Mesenchymal stem cell (in vitro differentiated cells and primary cell): Measurements from ENCODE around the gene ABCA3.

Source experiments
- DNase-seq: peaks from one replicate; pipeline ENCODE4 v3.0.0-alpha.2; 2013
- H2AFZ ChIP-seq: one replicate; pipeline ENCODE4 v1.6.1; 2013; ENCODE audit warnings: low read depth, mild to moderate bottlenecking, control low read depth, inconsistent platforms, low read length, moderate library complexity
- H2AK5ac ChIP-seq: 2 replicates; pipeline ENCODE4 v1.6.1; 2013; ENCODE audit warnings: low read length, moderate library complexity, mild to moderate bottlenecking, inconsistent platforms; ENCODE audit not compliant: severe bottlenecking
- H2BK120ac ChIP-seq: one replicate; pipeline ENCODE4 v1.6.1; 2013; ENCODE audit warnings: low read depth, mild to moderate bottlenecking, inconsistent platforms, low read length, moderate library complexity
- H2BK12ac ChIP-seq, 2 experiments: one replicate each; pipeline ENCODE4 v1.6.1; 2013; ENCODE audit warnings: inconsistent platforms in 2 of 2, low read length in 2 of 2, mild to moderate bottlenecking in 2 of 2, moderate library complexity in 2 of 2, control low read depth in 1 of 2
- H2BK15ac ChIP-seq: one replicate; pipeline ENCODE4 v1.6.1; 2013; ENCODE audit warnings: mild to moderate bottlenecking, low read depth, inconsistent platforms; ENCODE audit not compliant: poor library complexity, severe bottlenecking
- H2BK5ac ChIP-seq: 2 replicates; pipeline ENCODE4 v1.6.1; 2013; ENCODE audit warnings: low read depth, mild to moderate bottlenecking, low read length, control low read depth, inconsistent platforms; ENCODE audit not compliant: poor library complexity, severe bottlenecking
- H3K14ac ChIP-seq, 2 experiments: one replicate each; pipeline ENCODE4 v1.6.1; 2013; ENCODE audit warnings: inconsistent platforms in 2 of 2, low read length in 2 of 2, control low read depth in 1 of 2, mild to moderate bottlenecking in 1 of 2, moderate library complexity in 1 of 2
- H3K18ac ChIP-seq, 2 experiments: one replicate each; pipeline ENCODE4 v1.6.1; 2013; ENCODE audit warnings: inconsistent platforms in 2 of 2, low read length in 2 of 2, control low read depth in 1 of 2, low read depth in 1 of 2, mild to moderate bottlenecking in 1 of 2
- H3K23ac ChIP-seq, 2 experiments: one replicate each; pipeline ENCODE4 v1.6.1; 2013; ENCODE audit warnings: inconsistent platforms in 2 of 2, low read length in 2 of 2, mild to moderate bottlenecking in 2 of 2, moderate library complexity in 2 of 2, control low read depth in 1 of 2
- H3K27ac ChIP-seq: 2 replicates; pipeline ENCODE4 v1.5.1; 2013; ENCODE audit warnings: mild to moderate bottlenecking, moderate library complexity, low read length, control low read depth, inconsistent platforms; ENCODE audit not compliant: poor library complexity, severe bottlenecking
- H3K27me3 ChIP-seq, 2 experiments: 2 replicates each; pipeline versions ENCODE4 v1.6.1 to v1.7.0; 2013; ENCODE audit warnings: low read length in 2 of 2, mild to moderate bottlenecking in 2 of 2, moderate library complexity in 2 of 2, control low read depth in 1 of 2, inconsistent platforms in 1 of 2; ENCODE audit not compliant: control insufficient read depth in 1 of 2, insufficient read depth in 1 of 2
- H3K36me3 ChIP-seq, 2 experiments: 2 replicates each; pipeline versions ENCODE4 v1.6.1 to v1.7.0; 2013; ENCODE audit warnings: low read length in 2 of 2, control low read depth in 1 of 2, inconsistent platforms in 1 of 2, low read depth in 1 of 2, mild to moderate bottlenecking in 1 of 2; ENCODE audit not compliant: insufficient read depth in 2 of 2, control insufficient read depth in 1 of 2
- H3K4ac ChIP-seq, 2 experiments: one replicate each; pipeline ENCODE4 v1.6.1; 2013; ENCODE audit warnings: inconsistent platforms in 2 of 2, low read length in 2 of 2, mild to moderate bottlenecking in 2 of 2, moderate library complexity in 2 of 2, control low read depth in 1 of 2, low read depth in 1 of 2
- H3K4me1 ChIP-seq: 2 replicates; pipeline ENCODE4 v1.6.1; 2013; ENCODE audit warnings: low read depth, low read length, control low read depth; ENCODE audit not compliant: control insufficient read depth, insufficient read depth
- H3K4me2 ChIP-seq: 2 replicates; pipeline ENCODE4 v1.6.1; 2013; ENCODE audit warnings: low read length, mild to moderate bottlenecking, inconsistent platforms; ENCODE audit not compliant: poor library complexity, severe bottlenecking
- H3K4me3 ChIP-seq, 2 experiments: 2 replicates each; pipeline versions ENCODE4 v1.5.1 to v1.7.0; 2013; ENCODE audit warnings: low read length in 2 of 2, mild to moderate bottlenecking in 2 of 2, control low read depth in 1 of 2, low read depth in 1 of 2; ENCODE audit not compliant: insufficient read depth in 1 of 2
- H3K79me1 ChIP-seq: replicated peaks from 2 replicates; pipeline ENCODE4 v1.6.1; 2013; ENCODE audit warnings: mild to moderate bottlenecking, control low read depth, low read length, inconsistent platforms; ENCODE audit not compliant: poor library complexity, severe bottlenecking
- H3K9ac ChIP-seq: 2 replicates; pipeline ENCODE4 v1.7.0; 2013; ENCODE audit warnings: mild to moderate bottlenecking, low read length, moderate library complexity
- H3K9me3 ChIP-seq: 2 replicates; pipeline ENCODE4 v1.7.0; 2013; ENCODE audit warnings: mild to moderate bottlenecking, low read length; ENCODE audit not compliant: control insufficient read depth
- H4K8ac ChIP-seq: one replicate; pipeline ENCODE4 v1.6.1; 2013; ENCODE audit warnings: inconsistent platforms, mild to moderate bottlenecking, low read length, moderate library complexity
- H4K91ac ChIP-seq: one replicate; pipeline ENCODE4 v1.6.1; 2013; ENCODE audit warnings: mild to moderate bottlenecking, low read length, inconsistent platforms
- WGBS: methylation state at CpG from one replicate; pipeline ENCODE4 v1.1.7; 2013; ENCODE audit warnings: mixed read lengths; 5-methylcytosine and 5-hydroxymethylcytosine counted together

ABCA3 gene

GRCh38 chr16:2357331-2357730 is 16.8 kb upstream of the ABCA3 start:
- no peak for DNase-seq
- Histone ChIP-seq H3K4me1 (no peaks in the 10 kb centered on the region), H3K4me3 (no peak overlapping the region), H3K23ac (no peak overlapping the region), H3K9me3 (peaks cover 11% of the 10 kb centered on the region), H3K79me1 (no peaks in the 10 kb centered on the region), H3K18ac (no peak overlapping the region), H3K4ac (no peak overlapping the region), H3K14ac (no peak overlapping the region), H2BK120ac (no peak overlapping the region), H2BK15ac (no peak overlapping the region), H2BK5ac (no peak overlapping the region), H3K27me3 (peaks cover 6 to 13% of the 10 kb centered on the region in 2 experiments), H3K4me2 (no peak overlapping the region), H2AFZ (no peak overlapping the region), H3K9ac (no peak overlapping the region), H3K36me3 (no peaks in the 10 kb centered on the region), H3K27ac (no peak overlapping the region), H2BK12ac (no peak overlapping the region), H4K91ac (no peak overlapping the region), H2AK5ac (no peak overlapping the region), H4K8ac (no peak overlapping the region)
- WGBS, result 94% methylated on average over 3 of the region's 4 CpGs

GRCh38 chr16:2350500-2350899 is 10.0 kb upstream of the ABCA3 start:
- no peak for DNase-seq
- Histone ChIP-seq H2AFZ (no peak overlapping the region), H3K9ac (no peak overlapping the region), H3K9me3 (no peaks in the 10 kb centered on the region), H3K79me1 (no peaks in the 10 kb centered on the region), H4K8ac (no peak overlapping the region), H2BK120ac (no peak overlapping the region), H3K36me3 (no peaks in the 10 kb centered on the region), H3K4ac (no peak overlapping the region), H2BK12ac (no peak overlapping the region), H4K91ac (no peak overlapping the region), H3K4me2 (no peak overlapping the region), H3K27ac (no peak overlapping the region), H3K23ac (no peak overlapping the region), H3K27me3 (peaks cover 2 to 5% of the 10 kb centered on the region in 2 experiments), H2BK15ac (no peak overlapping the region), H2AK5ac (no peak overlapping the region), H3K14ac (no peak overlapping the region), H2BK5ac (no peak overlapping the region), H3K4me3 (no peak overlapping the region), H3K4me1 (peaks cover 2% of the 10 kb centered on the region), H3K18ac (no peak overlapping the region)
- 100% methylated on average over 1 of the region's 1 CpG for WGBS

GRCh38 chr16:2343211-2343610 is 2.7 kb upstream of the ABCA3 start:
- DNase-seq, result no peak
- Histone ChIP-seq H4K91ac (no peak overlapping the region), H2AFZ (no peak overlapping the region), H2BK12ac (no peak overlapping the region), H3K79me1 (no peaks in the 10 kb centered on the region), H2BK15ac (no peak overlapping the region), H3K9me3 (no peaks in the 10 kb centered on the region), H3K14ac (no peak overlapping the region), H2BK120ac (no peak overlapping the region), H2BK5ac (no peak overlapping the region), H3K9ac (no peak overlapping the region), H3K18ac (no peak overlapping the region), H3K23ac (no peak overlapping the region), H3K4me1 (peaks cover 16% of the 10 kb centered on the region), H3K4me2 (no peak overlapping the region), H2AK5ac (no peak overlapping the region), H3K4me3 (no peak overlapping the region), H3K4ac (no peak overlapping the region), H3K27me3 (peaks cover 14 to 18% of the 10 kb centered on the region in 2 experiments), H4K8ac (no peak overlapping the region), H3K36me3 (no peaks in the 10 kb centered on the region), H3K27ac (no peak overlapping the region)
- 100% methylated on average over 1 of the region's 1 CpG for whole genome bisulfite sequencing

GRCh38 chr16:2341456-2342447 is 1.2 kb upstream of the ABCA3 start:
- H3K4me2 ChIP-seq, result no peak overlapping the region

More at GRCh38 chr16:2341456-2342447, 1.2 kb upstream of the ABCA3 start:
- Histone ChIP-seq H3K18ac (no peak overlapping the region), H2BK5ac (no peak overlapping the region), H4K8ac (no peak overlapping the region), H4K91ac (no peak overlapping the region), H2BK120ac (no peak overlapping the region), H3K36me3 (no peaks in the 10 kb centered on the region), H2BK15ac (no peak overlapping the region), H2AFZ (no peak overlapping the region), H3K4me1 (peaks cover 16% of the 10 kb centered on the region), H2AK5ac (no peak overlapping the region), H3K9ac (no peak overlapping the region), H3K27ac (no peak overlapping the region), H3K4ac (no peak overlapping the region), H3K4me3 (no peak overlapping the region), H3K14ac (no peak overlapping the region), H3K9me3 (no peaks in the 10 kb centered on the region), H2BK12ac (no peak overlapping the region), H3K23ac (no peak overlapping the region), H3K79me1 (no peaks in the 10 kb centered on the region), H3K27me3 (peaks cover 17 to 24% of the 10 kb centered on the region in 2 experiments)
- 98% methylated on average over 67 of the region's 77 CpGs for WGBS
- DNase-seq, result no peak
